ENCODE data around the gene TTN. TPM values are rescaled to one million over a fixed set of nuclear protein-coding genes. Genes with fewer than 3 reads are reported as not detected.

TTN gene
- total RNA-seq, 6 experiments from 2014 or later, result 0.42 to 9.5 (median 0.97) TPM

DNA sequence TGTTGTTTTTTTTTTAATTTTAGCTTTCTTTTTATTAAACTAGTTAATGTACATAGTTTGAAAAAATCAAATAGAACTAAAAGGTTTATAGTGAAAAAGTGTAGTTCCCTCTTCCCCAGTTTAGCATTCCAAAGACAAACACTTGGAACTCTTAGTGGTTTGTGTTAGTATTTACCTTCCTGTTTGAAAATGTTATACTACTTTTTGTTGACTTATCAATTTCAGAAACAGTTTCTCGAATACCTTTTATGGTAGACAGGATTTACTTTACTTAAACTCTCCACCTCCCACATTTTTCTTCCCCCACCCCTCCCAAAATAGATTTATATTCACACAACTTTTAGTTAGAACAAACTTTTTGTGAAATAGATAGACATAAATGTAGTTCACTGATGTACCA is 300.3 kb downstream of the TTN start:
- H3K4me1 ChIP-seq, result peaks cover 0 to 15% (median 0%) of the 10 kb centered on the region in 4 donors
- no peak for DNase-seq
- H3K36me3 ChIP-seq, result peaks cover 0 to 34% (median 4%) of the 10 kb centered on the region in 4 donors

DNA sequence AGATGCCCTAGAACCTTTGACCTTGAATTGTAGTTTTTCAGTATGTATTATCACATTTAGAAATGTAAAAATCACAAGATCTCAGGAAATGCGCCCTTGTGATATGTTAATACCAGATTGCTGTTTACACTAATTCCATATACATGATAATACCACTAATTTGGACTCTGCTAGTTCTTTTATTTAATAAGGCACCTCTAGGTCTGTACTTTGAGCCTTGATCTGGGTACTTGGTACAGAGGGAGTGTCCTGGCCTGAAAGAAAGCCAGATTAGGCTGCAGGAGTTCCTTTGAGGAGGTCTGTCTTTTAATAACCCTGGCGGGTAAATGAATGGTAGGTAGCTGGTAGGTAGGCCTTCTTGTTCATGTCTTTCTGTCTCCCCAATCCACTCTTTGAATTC is 300.7 kb downstream of the TTN start:
- WGBS (ENCODE audit: insufficient coverage, low coverage, low lambda C conversion rate, missing lambda C conversion rate), result 93% methylated on average over 2 of the region's 2 CpGs
- H3K27me3 ChIP-seq, result no peaks in the 10 kb centered on the region
- no peaks in the 10 kb centered on the region for H3K9me3 ChIP-seq
- no peak overlapping the region for H3K4me3 ChIP-seq
- ATAC-seq (peak; percentile 37 to 76 (median 60)), DNase-seq (no peak)
- intact Hi-C loops (cut with DNase I), result no loop called here
- peaks cover 0 to 15% (median 0%) of the 10 kb centered on the region in 4 donors for H3K4me1 ChIP-seq
- no peak overlapping the region for H3K27ac ChIP-seq
- TF ChIP-seq, protein P1, sequence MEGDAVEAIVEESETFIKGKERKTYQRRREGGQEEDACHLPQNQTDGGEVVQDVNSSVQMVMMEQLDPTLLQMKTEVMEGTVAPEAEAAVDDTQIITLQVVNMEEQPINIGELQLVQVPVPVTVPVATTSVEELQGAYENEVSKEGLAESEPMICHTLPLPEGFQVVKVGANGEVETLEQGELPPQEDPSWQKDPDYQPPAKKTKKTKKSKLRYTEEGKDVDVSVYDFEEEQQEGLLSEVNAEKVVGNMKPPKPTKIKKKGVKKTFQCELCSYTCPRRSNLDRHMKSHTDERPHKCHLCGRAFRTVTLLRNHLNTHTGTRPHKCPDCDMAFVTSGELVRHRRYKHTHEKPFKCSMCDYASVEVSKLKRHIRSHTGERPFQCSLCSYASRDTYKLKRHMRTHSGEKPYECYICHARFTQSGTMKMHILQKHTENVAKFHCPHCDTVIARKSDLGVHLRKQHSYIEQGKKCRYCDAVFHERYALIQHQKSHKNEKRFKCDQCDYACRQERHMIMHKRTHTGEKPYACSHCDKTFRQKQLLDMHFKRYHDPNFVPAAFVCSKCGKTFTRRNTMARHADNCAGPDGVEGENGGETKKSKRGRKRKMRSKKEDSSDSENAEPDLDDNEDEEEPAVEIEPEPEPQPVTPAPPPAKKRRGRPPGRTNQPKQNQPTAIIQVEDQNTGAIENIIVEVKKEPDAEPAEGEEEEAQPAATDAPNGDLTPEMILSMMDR (IDR thresholded peaks at IDR 0.05), result no peak
- TF ChIP-seq POLR2A (IDR thresholded peaks at IDR 0.05), result no peak
- peaks cover 0 to 38% (median 6%) of the 10 kb centered on the region in 4 donors for H3K36me3 ChIP-seq

More for the DNA sequence above, 300.3 kb downstream of the TTN start:
- intact Hi-C loops (cut with DNase I), result no loop called here
- ATAC-seq, result no peak
- H3K27ac ChIP-seq, result no peak overlapping the region
- TF ChIP-seq, protein P1 (IDR thresholded peaks at IDR 0.05), result no peak
- no peak for TF ChIP-seq POLR2A (IDR thresholded peaks at IDR 0.05)
- no peaks in the 10 kb centered on the region for H3K27me3 ChIP-seq
- H3K4me3 ChIP-seq, result no peak overlapping the region
- WGBS (ENCODE audit: insufficient coverage, low coverage, low lambda C conversion rate, missing lambda C conversion rate), result 36% methylated on average over 1 of the region's 1 CpG
- no peaks in the 10 kb centered on the region for H3K9me3 ChIP-seq

GRCh38 chr2:178506101-178506500 is 301.1 kb downstream of the TTN start:
- Histone ChIP-seq H3K27ac (no peak overlapping the region), H3K4me1 (peaks cover 0 to 15% (median 0%) of the 10 kb centered on the region in 4 donors), H3K36me3 (peaks cover 0 to 42% (median 10%) of the 10 kb centered on the region in 4 donors), H3K9me3 (no peaks in the 10 kb centered on the region), H3K4me3 (no peak overlapping the region), H3K27me3 (no peaks in the 10 kb centered on the region)
- TF ChIP-seq, protein P1 (IDR thresholded peaks at IDR 0.05), result no peak
- TF ChIP-seq POLR2A (IDR thresholded peaks at IDR 0.05), result no peak
- ATAC-seq (peak in 2 of 4 donors; percentile 31 to 50), DNase-seq (no peak)
- 59% methylated on average over 1 of the region's 1 CpG for WGBS (ENCODE audit: insufficient coverage, low coverage, low lambda C conversion rate, missing lambda C conversion rate)
- intact Hi-C loops (cut with DNase I), result no loop called here

- no peaks in the 10 kb centered on the region for H3K9me3 ChIP-seq
- no peak for TF ChIP-seq POLR2A (IDR thresholded peaks at IDR 0.05)
- TF ChIP-seq, protein P1 (IDR thresholded peaks at IDR 0.05), result no peak
- H3K4me1 ChIP-seq, result peaks cover 0 to 15% (median 0%) of the 10 kb centered on the region in 4 donors
- no peak for ATAC-seq
- peaks cover 0 to 66% (median 21%) of the 10 kb centered on the region in 4 donors for H3K36me3 ChIP-seq
- no peaks in the 10 kb centered on the region for H3K27me3 ChIP-seq
- H3K4me3 ChIP-seq, result no peak overlapping the region
- WGBS (ENCODE audit: insufficient coverage, low coverage, low lambda C conversion rate, missing lambda C conversion rate), result 44% methylated on average over 4 of the region's 4 CpGs
- no peak for DNase-seq
- H3K27ac ChIP-seq, result no peak overlapping the region
- intact Hi-C loops (cut with DNase I), result no loop called here
These were observed 304.5 kb downstream of the TTN start for GRCh38 chr2:178502751-178503150.

DNA sequence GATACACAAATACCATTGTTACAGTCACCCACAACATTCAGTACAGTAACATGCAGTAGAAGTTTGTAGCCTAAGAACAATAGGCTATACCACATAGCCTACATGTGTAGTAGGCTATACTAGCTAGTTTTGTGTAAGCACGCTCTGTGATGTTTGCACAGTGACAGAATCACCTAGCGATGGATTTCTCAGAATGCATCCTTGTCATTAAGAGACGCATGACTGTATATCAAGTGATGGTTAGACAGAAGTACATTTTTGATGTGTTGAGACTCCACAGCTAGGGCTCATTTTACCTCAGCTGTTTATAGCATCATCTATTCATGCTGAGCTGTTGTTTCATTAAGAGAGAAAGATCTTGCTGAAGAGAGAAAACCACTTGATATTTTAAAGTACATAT is 307.6 kb downstream of the TTN start:
- H3K4me3 ChIP-seq, result no peak overlapping the region
- intact Hi-C loops (cut with DNase I), result no loop called here
- H3K36me3 ChIP-seq, result peaks cover 0 to 90% (median 23%) of the 10 kb centered on the region in 4 donors
- TF ChIP-seq, protein P1 (IDR thresholded peaks at IDR 0.05), result no peak
- no peak for TF ChIP-seq POLR2A (IDR thresholded peaks at IDR 0.05)
- no CpG with 5 or more reads among the region's 3 CpGs for WGBS (ENCODE audit: insufficient coverage, low coverage, low lambda C conversion rate, missing lambda C conversion rate)
- H3K9me3 ChIP-seq, result no peaks in the 10 kb centered on the region
- no peaks in the 10 kb centered on the region for H3K4me1 ChIP-seq
- DNase-seq (no peak), ATAC-seq (no peak)
- no peak overlapping the region for H3K27ac ChIP-seq
- H3K27me3 ChIP-seq, result no peaks in the 10 kb centered on the region
